Measurements from ENCODE around the gene NPR2.

NPR2 gene

DNA sequence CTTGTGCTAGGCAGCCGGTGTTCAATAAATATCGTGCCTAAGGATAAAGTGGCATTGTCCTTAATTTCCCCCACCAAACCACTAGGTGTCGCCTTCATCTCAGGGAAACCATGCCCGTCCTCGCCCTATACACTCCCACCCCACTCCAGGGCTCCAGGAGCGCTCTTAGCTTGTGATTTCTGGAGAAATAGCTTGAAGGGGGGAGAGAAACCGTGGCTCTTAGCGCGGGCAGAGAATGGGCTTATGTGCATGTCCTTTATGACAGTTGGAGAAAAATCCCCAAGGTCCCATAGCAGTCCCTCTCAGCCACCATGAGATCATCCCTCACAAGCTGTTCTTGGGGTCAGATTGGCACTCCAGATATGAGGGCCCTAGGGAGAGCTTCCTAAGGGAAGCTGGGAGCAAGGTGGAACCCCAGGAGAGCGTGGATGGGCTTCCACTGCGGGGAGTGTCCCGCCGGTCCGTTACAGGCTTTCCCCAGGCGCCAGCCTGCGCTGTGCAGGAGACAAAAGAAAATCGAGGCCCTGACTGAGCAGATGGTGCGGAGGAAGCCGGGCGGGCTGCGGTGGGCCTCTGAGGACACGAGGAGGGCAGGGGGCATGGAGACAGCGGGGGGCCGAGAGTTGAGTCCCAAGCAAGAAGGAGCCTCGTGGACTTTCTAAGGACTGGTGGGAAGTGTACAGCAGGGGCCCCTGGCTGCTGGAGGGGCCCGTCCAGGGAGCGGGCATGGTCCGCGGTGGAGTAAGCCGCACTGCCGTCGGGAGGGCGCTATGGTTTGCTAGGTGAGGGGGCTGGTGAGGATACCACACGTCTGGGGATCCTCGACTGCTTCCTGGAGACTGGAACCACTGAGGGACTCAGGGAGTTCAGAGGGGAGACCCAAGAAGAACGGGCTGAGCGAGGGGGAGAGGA, 750 bp upstream of the NPR2 start:
- H3K27me3 ChIP-seq (ENCODE audit: control insufficient read depth in 1 of 2, insufficient read depth in 2 of 2, low read length in 2 of 2) = no peaks in the 10 kb centered on the region
- H3K9me3 ChIP-seq (ENCODE audit: low read length) = no peaks in the 10 kb centered on the region
- H3K4me3 ChIP-seq (ENCODE audit: low read depth in 1 of 2, low read length in 2 of 2) = peak overlapping the region; percentile 8 to 39
- H3K9ac ChIP-seq (ENCODE audit: low read length) = no peak overlapping the region
- H3K4me1 ChIP-seq (ENCODE audit: insufficient read depth, low read length) = peaks cover 30% of the 10 kb centered on the region
- peak overlapping the region; percentile 87 for H3K27ac ChIP-seq (ENCODE audit: low read depth, low read length)
- H3K36me3 ChIP-seq (ENCODE audit: insufficient read depth, low read length) = no peaks in the 10 kb centered on the region

DNA sequence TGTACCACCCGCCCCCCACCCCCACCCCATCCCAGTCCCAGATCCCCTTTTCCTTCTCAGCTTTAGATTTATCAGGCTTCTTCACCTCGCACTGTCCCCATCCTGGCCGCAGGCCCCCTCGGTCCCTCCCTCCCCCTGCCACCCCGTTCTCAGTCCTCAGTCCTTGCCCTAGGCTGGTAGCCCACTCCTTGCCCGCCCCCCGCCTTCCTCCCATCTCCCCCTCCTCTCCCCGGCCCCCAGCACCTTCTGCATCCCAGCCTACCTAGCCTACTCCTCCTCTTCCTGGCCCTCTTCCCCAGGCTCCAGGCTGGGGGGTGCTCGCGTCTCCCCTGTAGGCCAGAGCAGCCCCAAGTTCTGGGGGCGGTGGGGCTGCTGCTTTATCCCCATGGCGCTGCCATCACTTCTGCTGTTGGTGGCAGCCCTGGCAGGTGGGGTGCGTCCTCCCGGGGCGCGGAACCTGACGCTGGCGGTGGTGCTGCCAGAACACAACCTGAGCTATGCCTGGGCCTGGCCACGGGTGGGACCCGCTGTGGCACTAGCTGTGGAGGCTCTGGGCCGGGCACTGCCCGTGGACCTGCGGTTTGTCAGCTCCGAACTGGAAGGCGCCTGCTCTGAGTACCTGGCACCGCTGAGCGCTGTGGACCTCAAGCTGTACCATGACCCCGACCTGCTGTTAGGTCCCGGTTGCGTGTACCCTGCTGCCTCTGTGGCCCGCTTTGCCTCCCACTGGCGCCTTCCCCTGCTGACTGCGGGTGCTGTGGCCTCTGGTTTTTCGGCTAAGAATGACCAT, 828 bp downstream of the NPR2 start:
- H3K36me3 ChIP-seq (ENCODE audit: insufficient read depth, low read length) = no peaks in the 10 kb centered on the region
- peak overlapping the region; percentile 67 for H3K27ac ChIP-seq (ENCODE audit: low read depth, low read length)
- H3K4me3 ChIP-seq (ENCODE audit: low read depth in 1 of 2, low read length in 2 of 2) = peak overlapping the region; percentile 41 to 61
- H3K4me1 ChIP-seq (ENCODE audit: insufficient read depth, low read length) = peaks cover 30% of the 10 kb centered on the region
- H3K27me3 ChIP-seq (ENCODE audit: control insufficient read depth in 1 of 2, insufficient read depth in 2 of 2, low read length in 2 of 2) = no peaks in the 10 kb centered on the region
- H3K9me3 ChIP-seq (ENCODE audit: low read length) = no peaks in the 10 kb centered on the region
- no peak overlapping the region for H3K9ac ChIP-seq (ENCODE audit: low read length)

DNA sequence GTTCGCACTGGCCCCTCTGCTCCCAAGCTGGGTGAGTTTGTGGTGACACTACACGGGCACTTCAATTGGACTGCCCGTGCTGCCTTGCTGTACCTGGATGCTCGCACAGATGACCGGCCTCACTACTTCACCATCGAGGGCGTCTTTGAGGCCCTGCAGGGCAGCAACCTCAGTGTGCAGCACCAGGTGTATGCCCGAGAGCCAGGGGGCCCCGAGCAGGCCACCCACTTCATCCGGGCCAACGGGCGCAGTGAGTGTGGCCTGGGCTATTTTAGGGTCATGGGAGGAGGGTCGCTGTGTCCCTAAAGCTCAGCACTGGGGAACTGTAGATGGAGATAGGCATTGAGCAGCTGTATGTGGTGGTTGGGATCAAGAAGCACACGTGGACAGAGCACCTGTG, 1.4 kb downstream of the NPR2 start:
- Histone ChIP-seq H3K9me3 (ENCODE audit: low read length) (no peaks in the 10 kb centered on the region), H3K27ac (ENCODE audit: low read depth, low read length) (peak overlapping the region; percentile 20), H3K4me3 (ENCODE audit: low read depth in 1 of 2, low read length in 2 of 2) (peak overlapping the region in 1 of 2 donors; percentile 41), H3K36me3 (ENCODE audit: insufficient read depth, low read length) (no peaks in the 10 kb centered on the region), H3K9ac (ENCODE audit: low read length) (peak overlapping the region; percentile 37), H3K4me1 (ENCODE audit: insufficient read depth, low read length) (peaks cover 30% of the 10 kb centered on the region), H3K27me3 (ENCODE audit: control insufficient read depth in 1 of 2, insufficient read depth in 2 of 2, low read length in 2 of 2) (no peaks in the 10 kb centered on the region)

DNA sequence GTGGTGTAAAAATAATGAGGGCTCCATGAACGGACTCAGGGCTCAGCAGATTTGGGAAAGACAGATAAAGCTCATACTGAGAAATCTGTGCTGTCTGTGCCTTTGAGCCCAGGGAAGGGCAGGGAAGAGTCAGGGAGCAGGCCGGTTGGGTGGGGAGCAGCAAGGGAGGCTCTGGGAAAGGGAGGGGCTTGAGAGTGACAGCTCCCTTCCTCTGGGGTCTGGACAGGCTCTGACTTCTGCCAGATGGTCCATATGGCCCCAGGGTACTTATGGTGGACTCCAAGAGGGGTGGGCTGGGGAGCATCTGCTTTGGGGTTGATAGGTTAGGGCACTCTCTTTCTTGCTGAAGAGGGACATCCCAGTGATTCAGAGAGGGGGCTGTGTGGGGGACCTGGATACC, 2.1 kb downstream of the NPR2 start:
- Histone ChIP-seq H3K9ac (ENCODE audit: low read length) (peak overlapping the region; percentile 37), H3K4me3 (ENCODE audit: low read depth in 1 of 2, low read length in 2 of 2) (peak overlapping the region; percentile 6 to 41), H3K27me3 (ENCODE audit: control insufficient read depth in 1 of 2, insufficient read depth in 2 of 2, low read length in 2 of 2) (no peaks in the 10 kb centered on the region), H3K36me3 (ENCODE audit: insufficient read depth, low read length) (no peaks in the 10 kb centered on the region), H3K4me1 (ENCODE audit: insufficient read depth, low read length) (peaks cover 30% of the 10 kb centered on the region), H3K27ac (ENCODE audit: low read depth, low read length) (peak overlapping the region; percentile 20), H3K9me3 (ENCODE audit: low read length) (no peaks in the 10 kb centered on the region)

DNA sequence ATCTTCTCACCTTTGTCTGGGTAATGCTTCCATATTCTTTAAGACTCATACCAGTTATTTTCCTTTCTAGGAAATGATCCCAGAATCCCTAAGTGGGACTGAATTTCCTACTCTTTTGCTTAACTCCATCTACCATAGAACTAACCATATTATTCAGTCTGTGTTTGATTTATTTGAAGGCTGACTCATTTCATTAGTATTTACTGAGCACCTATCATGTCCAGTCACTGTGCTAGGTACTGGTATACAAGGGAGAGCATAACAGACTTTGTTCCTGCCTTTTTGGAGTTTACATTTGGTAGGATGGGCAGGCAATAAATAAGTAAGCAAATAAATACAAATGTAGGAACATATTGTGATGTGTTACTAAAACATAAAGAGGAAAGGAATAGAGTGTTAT, 4.3 kb downstream of the NPR2 start:
- H3K4me1 ChIP-seq (ENCODE audit: insufficient read depth, low read length) = peaks cover 23% of the 10 kb centered on the region
- H3K9me3 ChIP-seq (ENCODE audit: low read length) = no peaks in the 10 kb centered on the region
- H3K27me3 ChIP-seq (ENCODE audit: control insufficient read depth in 1 of 2, insufficient read depth in 2 of 2, low read length in 2 of 2) = no peaks in the 10 kb centered on the region
- H3K4me3 ChIP-seq (ENCODE audit: low read depth in 1 of 2, low read length in 2 of 2) = no peak overlapping the region
- H3K36me3 ChIP-seq (ENCODE audit: insufficient read depth, low read length) = peaks cover 9% of the 10 kb centered on the region
- H3K27ac ChIP-seq (ENCODE audit: low read depth, low read length) = no peak overlapping the region
- no peak overlapping the region for H3K9ac ChIP-seq (ENCODE audit: low read length)

DNA sequence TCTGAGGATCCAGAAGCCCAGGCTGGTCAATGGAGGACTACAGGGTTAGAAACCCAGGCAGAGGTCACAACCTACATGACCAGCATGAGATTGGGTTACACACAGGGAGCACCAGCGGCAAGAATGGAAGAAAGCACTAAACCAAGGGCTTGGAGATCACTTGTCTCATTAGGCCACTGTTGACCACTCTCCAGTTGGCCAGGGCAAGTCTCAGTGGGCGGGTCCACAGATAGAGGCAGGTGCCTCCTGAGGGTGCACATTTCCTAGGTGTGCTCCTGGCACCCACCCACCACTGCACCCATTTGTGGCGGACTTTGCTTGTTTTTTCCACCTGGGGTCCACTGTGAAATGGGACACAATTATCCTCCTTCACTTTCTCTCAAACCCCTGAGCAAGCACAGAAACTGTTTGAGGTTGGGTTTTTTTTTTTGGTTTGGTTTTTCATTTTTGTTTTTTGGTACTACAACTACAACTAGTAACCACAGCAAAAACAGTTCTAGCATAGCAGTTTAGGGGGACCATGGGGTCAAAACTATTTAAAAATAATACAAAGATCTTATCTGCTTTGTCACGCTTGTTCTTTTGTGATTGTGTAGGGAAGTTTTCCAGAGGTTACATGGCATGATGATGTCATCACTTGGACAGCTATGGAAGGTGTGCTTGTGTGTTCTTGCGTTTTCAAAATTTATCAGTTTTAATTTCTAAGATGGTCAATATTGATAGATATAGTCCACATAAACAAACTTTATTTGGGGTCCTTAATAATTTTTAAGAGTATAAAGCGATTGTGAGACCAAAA, 6.1 kb downstream of the NPR2 start:
- H3K4me1 ChIP-seq (ENCODE audit: insufficient read depth, low read length) = peaks cover 15% of the 10 kb centered on the region
- no peak overlapping the region for H3K9ac ChIP-seq (ENCODE audit: low read length)
- no peaks in the 10 kb centered on the region for H3K9me3 ChIP-seq (ENCODE audit: low read length)
- no peak overlapping the region for H3K4me3 ChIP-seq (ENCODE audit: low read depth in 1 of 2, low read length in 2 of 2)
- H3K27me3 ChIP-seq (ENCODE audit: control insufficient read depth in 1 of 2, insufficient read depth in 2 of 2, low read length in 2 of 2) = no peaks in the 10 kb centered on the region
- no peak overlapping the region for H3K27ac ChIP-seq (ENCODE audit: low read depth, low read length)
- peaks cover 27% of the 10 kb centered on the region for H3K36me3 ChIP-seq (ENCODE audit: insufficient read depth, low read length)

DNA sequence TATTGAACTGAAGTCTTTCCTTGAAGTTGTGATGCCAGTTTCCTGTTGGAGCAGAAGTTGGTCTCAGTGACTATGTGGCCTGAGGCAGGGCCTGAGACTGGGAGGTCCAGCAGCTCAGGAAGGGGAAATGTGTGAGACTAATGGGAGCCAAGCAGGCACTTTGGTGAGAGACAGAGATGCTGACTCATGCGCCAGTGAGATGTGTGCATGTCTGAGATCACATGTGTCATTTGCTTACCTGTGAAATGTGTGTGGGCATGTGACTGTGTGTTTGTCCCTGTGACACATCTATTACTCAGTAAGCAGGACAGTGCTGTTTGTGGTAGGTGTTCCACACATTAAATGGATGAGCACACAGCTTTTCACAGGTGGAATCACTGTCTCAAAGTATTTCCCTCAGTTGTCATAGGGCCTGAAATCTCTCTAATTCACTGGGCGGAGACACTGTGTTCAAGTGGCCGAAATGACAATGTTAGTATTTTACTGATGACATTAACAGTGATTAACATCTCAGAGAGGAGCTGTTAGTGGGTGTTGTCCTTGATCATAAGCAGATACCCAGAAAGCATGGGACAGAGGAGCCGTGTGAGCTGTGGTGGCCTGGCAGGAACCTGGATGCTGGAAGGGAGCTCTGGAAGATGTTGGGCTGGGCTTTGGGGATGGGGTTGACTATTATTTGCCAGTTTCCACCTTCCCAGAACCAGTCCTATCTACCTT, 7.4 kb downstream of the NPR2 start:
- no peak overlapping the region for H3K4me3 ChIP-seq (ENCODE audit: low read depth in 1 of 2, low read length in 2 of 2)
- no peak overlapping the region for H3K27ac ChIP-seq (ENCODE audit: low read depth, low read length)
- no peak overlapping the region for H3K9ac ChIP-seq (ENCODE audit: low read length)
- H3K9me3 ChIP-seq (ENCODE audit: low read length) = no peaks in the 10 kb centered on the region
- H3K36me3 ChIP-seq (ENCODE audit: insufficient read depth, low read length) = peaks cover 31% of the 10 kb centered on the region
- H3K4me1 ChIP-seq (ENCODE audit: insufficient read depth, low read length) = peaks cover 2% of the 10 kb centered on the region
- no peaks in the 10 kb centered on the region for H3K27me3 ChIP-seq (ENCODE audit: control insufficient read depth in 1 of 2, insufficient read depth in 2 of 2, low read length in 2 of 2)

DNA sequence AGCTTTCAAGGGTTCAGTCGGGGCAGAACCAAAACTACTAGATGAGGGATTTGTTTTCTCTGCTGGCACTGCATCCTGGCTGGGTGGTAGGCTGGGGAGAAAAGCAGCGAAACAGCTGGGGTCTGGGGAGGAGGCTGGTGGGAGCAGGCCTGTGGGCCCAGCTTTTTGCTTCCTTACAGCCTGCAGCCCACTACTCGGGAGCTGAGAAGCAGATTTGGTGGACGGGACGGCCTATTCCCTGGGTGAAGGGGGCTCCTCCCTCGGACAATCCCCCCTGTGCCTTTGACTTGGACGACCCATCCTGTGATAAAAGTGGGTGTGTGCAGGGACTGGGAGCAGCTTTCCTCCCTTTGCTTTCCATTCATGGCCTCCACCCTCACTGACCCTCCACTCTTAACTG, 9.1 kb downstream of the NPR2 start:
- Histone ChIP-seq H3K9me3 (ENCODE audit: low read length) (no peaks in the 10 kb centered on the region), H3K27me3 (ENCODE audit: control insufficient read depth in 1 of 2, insufficient read depth in 2 of 2, low read length in 2 of 2) (no peaks in the 10 kb centered on the region), H3K36me3 (ENCODE audit: insufficient read depth, low read length) (peaks cover 38% of the 10 kb centered on the region), H3K4me1 (ENCODE audit: insufficient read depth, low read length) (no peaks in the 10 kb centered on the region), H3K9ac (ENCODE audit: low read length) (no peak overlapping the region), H3K27ac (ENCODE audit: low read depth, low read length) (no peak overlapping the region), H3K4me3 (ENCODE audit: low read depth in 1 of 2, low read length in 2 of 2) (no peak overlapping the region)

DNA sequence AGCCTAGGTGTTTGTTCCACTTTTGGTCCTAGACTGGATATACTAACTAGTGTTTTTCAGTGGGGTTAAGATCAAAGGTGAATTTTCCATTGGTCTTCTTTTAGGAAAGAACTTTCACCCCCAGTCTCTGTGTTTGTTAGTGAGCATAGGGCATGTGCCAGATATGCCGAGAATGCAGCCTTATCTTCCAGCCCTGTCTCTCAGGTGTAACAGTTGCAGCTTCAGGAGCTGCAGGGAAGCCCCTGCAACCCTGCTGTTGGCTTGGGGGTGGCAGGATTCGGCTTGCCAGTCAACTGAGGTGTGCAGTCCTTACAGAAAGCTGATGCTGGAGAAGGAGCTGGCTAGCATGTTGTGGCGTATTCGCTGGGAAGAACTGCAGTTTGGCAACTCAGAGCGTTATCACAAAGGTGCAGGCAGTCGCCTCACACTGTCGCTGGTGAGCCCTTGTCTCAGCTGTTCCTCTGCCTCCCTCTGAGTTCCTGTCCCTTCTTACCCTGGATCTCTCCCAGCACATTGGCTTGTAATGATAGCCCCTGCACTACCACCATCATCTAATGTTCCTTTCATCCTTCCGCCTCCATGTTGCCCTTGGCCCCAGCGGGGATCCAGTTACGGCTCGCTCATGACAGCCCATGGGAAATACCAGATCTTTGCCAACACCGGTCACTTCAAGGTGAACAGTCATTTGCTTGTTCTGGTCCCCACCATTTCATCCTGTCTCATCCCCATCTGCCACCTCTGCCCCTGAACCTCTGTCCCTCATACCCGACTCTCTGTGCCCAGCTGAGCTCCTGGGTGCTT, 10.1 kb downstream of the NPR2 start:
- Histone ChIP-seq H3K4me1 (ENCODE audit: insufficient read depth, low read length) (no peaks in the 10 kb centered on the region), H3K27me3 (ENCODE audit: control insufficient read depth in 1 of 2, insufficient read depth in 2 of 2, low read length in 2 of 2) (no peaks in the 10 kb centered on the region), H3K27ac (ENCODE audit: low read depth, low read length) (no peak overlapping the region), H3K36me3 (ENCODE audit: insufficient read depth, low read length) (peaks cover 48% of the 10 kb centered on the region), H3K4me3 (ENCODE audit: low read depth in 1 of 2, low read length in 2 of 2) (no peak overlapping the region), H3K9me3 (ENCODE audit: low read length) (no peaks in the 10 kb centered on the region), H3K9ac (ENCODE audit: low read length) (no peak overlapping the region)

DNA sequence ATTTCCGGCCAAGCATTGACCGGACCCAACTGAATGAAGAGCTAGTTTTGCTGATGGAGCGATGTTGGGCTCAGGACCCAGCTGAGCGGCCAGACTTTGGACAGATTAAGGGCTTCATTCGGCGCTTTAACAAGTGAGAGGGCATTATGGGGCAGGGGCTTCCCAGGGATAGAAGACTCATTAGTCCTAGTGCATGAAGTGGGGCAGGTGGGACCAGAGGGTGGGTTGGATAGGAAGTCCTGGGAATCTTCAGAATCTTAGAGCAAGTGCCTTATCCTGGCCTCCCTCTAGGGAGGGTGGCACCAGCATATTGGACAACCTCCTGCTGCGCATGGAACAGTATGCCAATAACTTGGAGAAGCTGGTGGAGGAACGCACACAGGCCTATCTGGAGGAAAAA, 14.7 kb downstream of the NPR2 start:
- H3K4me3 ChIP-seq (ENCODE audit: low read depth in 1 of 2, low read length in 2 of 2) = no peak overlapping the region
- no peaks in the 10 kb centered on the region for H3K27me3 ChIP-seq (ENCODE audit: control insufficient read depth in 1 of 2, insufficient read depth in 2 of 2, low read length in 2 of 2)
- H3K9me3 ChIP-seq (ENCODE audit: low read length) = no peaks in the 10 kb centered on the region
- peaks cover 69% of the 10 kb centered on the region for H3K36me3 ChIP-seq (ENCODE audit: insufficient read depth, low read length)
- H3K4me1 ChIP-seq (ENCODE audit: insufficient read depth, low read length) = peaks cover 3% of the 10 kb centered on the region
- H3K27ac ChIP-seq (ENCODE audit: low read depth, low read length) = no peak overlapping the region
- H3K9ac ChIP-seq (ENCODE audit: low read length) = no peak overlapping the region

All from muscle layer of colon (tissue), 2 donors.